CD8-positive, alpha-beta memory T cell (primary cell): ENCODE results near the gene MICALL2. TPM values are rescaled to one million over a fixed set of nuclear protein-coding genes. Genes with fewer than 3 reads are reported as not detected.

Source experiments
- CTCF ChIA-PET: fragments of 350-600 bp; sonication (Branson Sonifier 250); formaldehyde crosslinking; loops from one replicate; lab custom pipeline; 2021; ENCODE audit warnings: antibody characterized with exemption; lab: Charles Lee
- POLR2A ChIA-PET: fragments of 350-600 bp; sonication (Branson Sonifier 250); formaldehyde crosslinking; loops from one replicate; lab custom pipeline; 2021; ENCODE audit warnings: antibody characterized with exemption; lab: Charles Lee
- DNase-seq, 5 donors: peaks; one replicate each; pipeline versions ENCODE4 v3.0.0 to v3.0.0-alpha.2; 2020 to 2022; ENCODE audit warnings: mixed read lengths in 1 of 5
- H3K27ac ChIP-seq: one replicate; pipeline ENCODE4 v1.7.0; 2013; ENCODE audit warnings: low read depth, mild to moderate bottlenecking, low read length, moderate library complexity
- H3K27me3 ChIP-seq: 2 replicates; pipeline ENCODE4 v1.7.0; 2013; ENCODE audit warnings: low read length, mild to moderate bottlenecking; ENCODE audit not compliant: insufficient read depth, poor library complexity, severe bottlenecking
- H3K36me3 ChIP-seq: 2 replicates; pipeline ENCODE4 v1.7.0; 2013; ENCODE audit warnings: mild to moderate bottlenecking, low read length, moderate library complexity; ENCODE audit not compliant: insufficient read depth
- H3K4me1 ChIP-seq: 2 replicates; pipeline ENCODE4 v1.7.0; 2013; ENCODE audit warnings: mild to moderate bottlenecking, low read length, moderate library complexity; ENCODE audit not compliant: insufficient read depth
- H3K4me3 ChIP-seq: 2 replicates; pipeline ENCODE4 v1.7.0; 2013; ENCODE audit warnings: mild to moderate bottlenecking, low read length
- H3K9me3 ChIP-seq: 2 replicates; pipeline ENCODE4 v1.7.0; 2013; ENCODE audit warnings: mild to moderate bottlenecking, low read length
- H3K27ac Mint-ChIP-seq, 8 donors: one replicate each; pipeline ENCODE4 v1.8.0; 2020 to 2021; ENCODE audit warnings: mixed read lengths in 8 of 8, mild to moderate bottlenecking in 6 of 8, inconsistent platforms in 3 of 8, moderate library complexity in 3 of 8
- H3K27me3 Mint-ChIP-seq, 2 donors: one replicate each; pipeline ENCODE4 v1.8.0; 2020 to 2021; ENCODE audit warnings: mixed read lengths in 2 of 2, mild to moderate bottlenecking in 1 of 2, moderate library complexity in 1 of 2
- H3K36me3 Mint-ChIP-seq, 3 donors: one replicate each; pipeline ENCODE4 v1.8.0; 2020 to 2021; ENCODE audit warnings: mixed read lengths in 3 of 3, inconsistent platforms in 1 of 3, mild to moderate bottlenecking in 1 of 3
- H3K4me1 Mint-ChIP-seq, 3 donors: one replicate each; pipeline ENCODE4 v1.8.0; 2020 to 2021; ENCODE audit warnings: mixed read lengths in 3 of 3, inconsistent platforms in 1 of 3, mild to moderate bottlenecking in 1 of 3
- H3K4me3 Mint-ChIP-seq, 7 donors: one replicate each; pipeline ENCODE4 v1.8.0; 2020 to 2021; ENCODE audit warnings: mixed read lengths in 7 of 7, mild to moderate bottlenecking in 6 of 7, moderate library complexity in 4 of 7, inconsistent platforms in 2 of 7
- H3K9me3 Mint-ChIP-seq, 5 donors: one replicate each; pipeline ENCODE4 v1.8.0; 2020 to 2022; ENCODE audit warnings: mixed read lengths in 5 of 5, mild to moderate bottlenecking in 3 of 5, moderate library complexity in 2 of 5, inconsistent platforms in 1 of 5
- polyA plus RNA-seq: library from polyadenylated mRNA; unstranded; fragments of 300-500 nt; fragmentation: Illumina TruSeq; gene quantifications from one replicate; pipeline ENCODE4 v1.2.3, GENCODE V29; 2021
- total RNA-seq, 2 experiments: library from RNA; stranded (reverse); gene quantifications; one replicate each; pipeline ENCODE4 v1.2.3, GENCODE V29; 2021

Gene MICALL2
- total and polyA plus RNA-seq, 3 experiments from 2014 or later: 0.71 to 2.3 (median 2.1) TPM

GRCh38 chr7:1401011-1401410 is 58.3 kb downstream of the MICALL2 start:
- no peak overlapping the region for H3K27ac Mint-ChIP-seq
- peaks cover 2 to 6% (median 6%) of the 10 kb centered on the region in 3 donors for H3K4me1 Mint-ChIP-seq
- peak in 1 of 5 donors; percentile 15 for DNase-seq
- Histone ChIP-seq H3K4me3 (no peak overlapping the region), H3K9me3 (no peaks in the 10 kb centered on the region), H3K36me3 (no peaks in the 10 kb centered on the region), H3K27me3 (peaks cover 30% of the 10 kb centered on the region), H3K4me1 (no peaks in the 10 kb centered on the region), H3K27ac (no peak overlapping the region)
- ChIA-PET POLR2A (no interaction called here), CTCF (no interaction called here)
- no peak overlapping the region for H3K4me3 Mint-ChIP-seq
- peaks cover 54 to 61% of the 10 kb centered on the region in 2 donors for H3K27me3 Mint-ChIP-seq
- peaks cover 0 to 15% (median 7%) of the 10 kb centered on the region in 5 donors for H3K9me3 Mint-ChIP-seq
- no peaks in the 10 kb centered on the region for H3K36me3 Mint-ChIP-seq

- DNase-seq: no peak
- no peaks in the 10 kb centered on the region for H3K9me3 ChIP-seq
- H3K4me1 Mint-ChIP-seq: peaks cover 2 to 6% (median 6%) of the 10 kb centered on the region in 3 donors
- H3K9me3 Mint-ChIP-seq: peaks cover 0 to 15% (median 7%) of the 10 kb centered on the region in 5 donors
- CTCF ChIA-PET: no interaction called here
- H3K4me3 ChIP-seq: no peak overlapping the region
- POLR2A ChIA-PET: no interaction called here
- peaks cover 50 to 57% of the 10 kb centered on the region in 2 donors for H3K27me3 Mint-ChIP-seq
- H3K36me3 Mint-ChIP-seq: no peaks in the 10 kb centered on the region
- H3K4me3 Mint-ChIP-seq: no peak overlapping the region
- H3K27ac Mint-ChIP-seq: no peak overlapping the region
- no peaks in the 10 kb centered on the region for H3K36me3 ChIP-seq
- H3K27ac ChIP-seq: no peak overlapping the region
- peaks cover 29% of the 10 kb centered on the region for H3K27me3 ChIP-seq
- H3K4me1 ChIP-seq: no peaks in the 10 kb centered on the region
These were observed 58.9 kb downstream of the MICALL2 start for GRCh38 chr7:1400371-1400770.

DNA sequence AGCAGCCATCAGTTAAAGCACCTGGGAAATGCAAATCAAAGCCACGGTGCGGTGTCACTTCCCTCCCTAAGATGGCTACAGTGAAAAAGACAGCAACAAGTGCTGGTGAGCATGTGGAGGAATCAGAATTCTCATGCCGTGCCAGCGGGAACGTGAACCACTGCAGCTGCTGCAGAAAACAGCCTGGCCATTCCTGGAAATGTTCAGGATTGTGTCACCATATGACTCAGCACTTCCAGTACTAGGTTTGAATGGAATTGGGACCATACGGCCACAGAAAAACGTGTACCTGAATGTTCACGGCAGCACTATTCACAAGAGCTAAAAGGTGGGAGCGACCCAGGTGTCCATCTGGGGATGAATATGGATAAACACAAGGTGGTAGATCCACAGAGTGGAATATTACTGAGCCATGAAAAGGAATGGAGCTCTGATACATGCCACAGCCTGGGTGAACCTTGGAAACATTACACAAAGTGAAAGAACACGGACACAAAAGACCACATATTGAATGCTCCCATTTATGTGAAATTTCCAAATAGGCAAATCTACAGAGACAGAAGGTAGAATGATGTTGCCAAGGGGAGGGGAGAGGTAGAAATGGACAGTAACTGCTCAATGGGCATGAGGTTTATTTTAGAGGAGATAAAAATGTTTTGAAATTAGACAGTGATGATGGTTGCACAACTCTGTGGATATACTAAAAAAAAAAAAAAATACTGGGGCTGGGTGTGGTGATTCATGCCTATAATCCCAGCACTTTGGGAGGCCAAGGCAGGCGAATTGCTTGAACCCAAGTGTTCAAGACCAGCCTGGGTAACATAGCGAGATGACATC is 61.6 kb downstream of the MICALL2 start:
- Histone ChIP-seq H3K36me3 (no peaks in the 10 kb centered on the region), H3K9me3 (no peaks in the 10 kb centered on the region), H3K4me1 (no peaks in the 10 kb centered on the region), H3K4me3 (no peak overlapping the region), H3K27ac (no peak overlapping the region), H3K27me3 (peaks cover 8% of the 10 kb centered on the region)
- no peak overlapping the region for H3K4me3 Mint-ChIP-seq
- H3K27me3 Mint-ChIP-seq: peaks cover 48 to 49% of the 10 kb centered on the region in 2 donors
- CTCF ChIA-PET: no interaction called here
- no peak for DNase-seq
- H3K4me1 Mint-ChIP-seq: no peaks in the 10 kb centered on the region
- H3K9me3 Mint-ChIP-seq: peaks cover 0 to 14% (median 9%) of the 10 kb centered on the region in 5 donors
- H3K36me3 Mint-ChIP-seq: no peaks in the 10 kb centered on the region
- POLR2A ChIA-PET: no interaction called here
- peak overlapping the region in 1 of 8 donors; percentile 65 for H3K27ac Mint-ChIP-seq

- no peaks in the 10 kb centered on the region for H3K36me3 ChIP-seq
- H3K4me1 ChIP-seq: no peaks in the 10 kb centered on the region
- Mint-ChIP-seq H3K4me1 (no peaks in the 10 kb centered on the region), H3K27me3 (peaks cover 45 to 52% of the 10 kb centered on the region in 2 donors), H3K27ac (no peak overlapping the region), H3K36me3 (no peaks in the 10 kb centered on the region), H3K9me3 (peaks cover 3 to 10% (median 9%) of the 10 kb centered on the region in 5 donors), H3K4me3 (no peak overlapping the region)
- DNase-seq: no peak
- H3K27me3 ChIP-seq: peaks cover 5% of the 10 kb centered on the region
- no peak overlapping the region for H3K4me3 ChIP-seq
- no peak overlapping the region for H3K27ac ChIP-seq
- ChIA-PET POLR2A (no interaction called here), CTCF (no interaction called here)
- no peaks in the 10 kb centered on the region for H3K9me3 ChIP-seq
These were observed 63.1 kb downstream of the MICALL2 start for GRCh38 chr7:1396195-1396594.

DNA sequence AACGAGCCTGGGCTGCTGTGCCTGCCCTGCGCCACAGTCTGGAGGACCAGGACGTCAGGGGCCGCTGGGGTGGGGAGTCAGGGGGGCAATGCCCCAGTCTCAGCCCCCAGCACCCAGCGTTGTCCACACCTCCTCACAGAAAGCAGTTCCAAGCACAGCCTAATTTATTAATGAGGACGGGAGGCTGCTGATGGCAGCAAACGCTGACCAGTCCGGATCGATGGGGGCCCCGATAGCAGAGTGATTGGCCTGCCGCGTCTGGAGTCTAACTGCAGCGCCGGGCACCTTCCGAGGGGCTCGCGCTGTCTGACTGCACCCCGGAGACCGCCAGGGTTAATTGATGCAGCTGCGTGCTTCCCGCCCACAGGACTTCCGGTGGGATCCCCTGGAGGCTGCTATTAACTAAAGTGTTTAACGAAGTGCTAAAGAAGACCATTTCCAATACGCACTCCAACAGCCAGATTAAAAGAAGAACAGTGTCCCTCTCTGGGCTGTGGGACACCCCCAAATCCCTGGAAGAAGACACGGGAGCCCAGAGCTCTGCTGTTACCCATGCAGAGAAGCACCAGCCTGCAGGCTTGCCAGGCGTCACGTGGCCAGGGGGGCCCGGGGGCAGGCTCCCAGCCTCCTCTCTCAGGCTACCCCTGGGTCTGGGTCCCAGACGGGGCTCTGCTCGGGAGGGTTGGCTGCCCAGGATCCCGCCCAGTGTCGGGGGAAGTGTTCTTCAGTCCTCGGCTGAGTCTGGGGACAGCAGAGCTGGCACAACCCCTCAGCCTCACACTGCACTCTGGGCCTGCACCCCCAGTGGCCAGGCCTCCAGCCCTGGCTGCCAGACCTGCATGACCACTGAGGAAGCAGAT is 63.8 kb downstream of the MICALL2 start:
- Mint-ChIP-seq H3K27ac (no peak overlapping the region), H3K4me3 (no peak overlapping the region), H3K27me3 (peaks cover 40 to 46% of the 10 kb centered on the region in 2 donors), H3K36me3 (no peaks in the 10 kb centered on the region), H3K9me3 (peaks cover 4 to 11% (median 10%) of the 10 kb centered on the region in 5 donors), H3K4me1 (no peaks in the 10 kb centered on the region)
- Histone ChIP-seq H3K36me3 (no peaks in the 10 kb centered on the region), H3K9me3 (no peaks in the 10 kb centered on the region), H3K4me3 (no peak overlapping the region), H3K4me1 (no peaks in the 10 kb centered on the region), H3K27me3 (peaks cover 4% of the 10 kb centered on the region), H3K27ac (no peak overlapping the region)
- ChIA-PET CTCF (no interaction called here), POLR2A (no interaction called here)
- DNase-seq: no peak

GRCh38 chr7:1394371-1394770 is 64.9 kb downstream of the MICALL2 start:
- Histone ChIP-seq H3K36me3 (no peaks in the 10 kb centered on the region), H3K4me1 (no peaks in the 10 kb centered on the region), H3K9me3 (no peaks in the 10 kb centered on the region), H3K4me3 (no peak overlapping the region), H3K27ac (no peak overlapping the region), H3K27me3 (no peaks in the 10 kb centered on the region)
- no peak overlapping the region for H3K27ac Mint-ChIP-seq
- peaks cover 4 to 12% (median 10%) of the 10 kb centered on the region in 5 donors for H3K9me3 Mint-ChIP-seq
- no peak for DNase-seq
- H3K36me3 Mint-ChIP-seq: no peaks in the 10 kb centered on the region
- H3K4me1 Mint-ChIP-seq: no peaks in the 10 kb centered on the region
- POLR2A ChIA-PET: no interaction called here
- peaks cover 41 to 42% of the 10 kb centered on the region in 2 donors for H3K27me3 Mint-ChIP-seq
- no peak overlapping the region for H3K4me3 Mint-ChIP-seq
- CTCF ChIA-PET: no interaction called here

DNA sequence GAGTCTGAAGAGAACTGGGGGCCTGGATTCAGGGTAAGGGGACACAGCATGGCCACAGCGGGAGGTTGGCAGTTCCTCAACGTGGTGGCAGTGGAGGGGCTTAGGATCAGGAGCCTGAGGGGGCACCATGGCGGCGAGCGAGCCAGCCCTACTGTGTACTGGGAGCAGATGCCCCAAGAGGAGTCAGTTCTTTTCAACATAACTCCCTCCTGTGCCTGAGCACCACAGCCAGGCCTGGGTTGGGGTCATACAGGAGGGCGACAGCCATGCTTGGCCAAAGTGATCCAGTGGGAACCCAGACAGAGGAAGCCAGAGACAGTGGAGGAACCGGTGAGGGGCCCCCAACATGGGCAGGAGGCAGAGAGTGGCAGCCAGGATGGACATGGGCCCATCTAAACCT is 65.8 kb downstream of the MICALL2 start:
- Mint-ChIP-seq H3K4me3 (no peak overlapping the region), H3K36me3 (no peaks in the 10 kb centered on the region), H3K9me3 (peaks cover 4 to 12% (median 10%) of the 10 kb centered on the region in 5 donors), H3K4me1 (no peaks in the 10 kb centered on the region), H3K27me3 (peaks cover 36 to 42% of the 10 kb centered on the region in 2 donors), H3K27ac (no peak overlapping the region)
- Histone ChIP-seq H3K4me1 (no peaks in the 10 kb centered on the region), H3K27me3 (no peaks in the 10 kb centered on the region), H3K27ac (no peak overlapping the region), H3K4me3 (no peak overlapping the region), H3K36me3 (no peaks in the 10 kb centered on the region), H3K9me3 (no peaks in the 10 kb centered on the region)
- POLR2A ChIA-PET: no interaction called here
- no peak for DNase-seq
- CTCF ChIA-PET: no interaction called here

DNA sequence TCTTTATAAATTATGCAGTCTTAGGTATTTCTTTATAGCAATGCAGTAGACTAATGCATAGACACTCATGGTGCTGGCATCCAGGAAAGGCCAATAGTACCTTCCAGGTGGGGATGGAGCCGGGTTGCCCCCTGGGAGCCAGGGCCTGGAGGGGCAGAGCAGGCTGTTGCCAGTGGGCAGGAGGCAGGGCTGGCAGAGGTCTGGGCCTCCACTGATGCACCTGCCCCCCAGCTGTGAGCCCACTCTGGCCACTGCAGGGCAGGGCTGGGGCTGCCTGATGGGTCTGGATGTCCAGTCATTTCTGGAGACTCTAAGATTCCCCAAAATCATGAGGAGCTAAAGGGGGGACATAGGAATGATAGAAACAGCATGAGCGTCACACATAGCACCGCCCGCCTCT is 66.7 kb downstream of the MICALL2 start:
- no peaks in the 10 kb centered on the region for H3K4me1 Mint-ChIP-seq
- CTCF ChIA-PET: no interaction called here
- Histone ChIP-seq H3K4me1 (no peaks in the 10 kb centered on the region), H3K27ac (no peak overlapping the region), H3K4me3 (no peak overlapping the region), H3K27me3 (no peaks in the 10 kb centered on the region), H3K9me3 (no peaks in the 10 kb centered on the region), H3K36me3 (no peaks in the 10 kb centered on the region)
- H3K27me3 Mint-ChIP-seq: peaks cover 35 to 38% of the 10 kb centered on the region in 2 donors
- no peaks in the 10 kb centered on the region for H3K36me3 Mint-ChIP-seq
- no peak overlapping the region for H3K4me3 Mint-ChIP-seq
- POLR2A ChIA-PET: no interaction called here
- H3K9me3 Mint-ChIP-seq: peaks cover 4 to 12% (median 10%) of the 10 kb centered on the region in 5 donors
- DNase-seq: no peak
- no peak overlapping the region for H3K27ac Mint-ChIP-seq
